GM10847 (cell line): ENCODE results near the gene MT1X.

Experiments used
- POLR2A ChIP-seq: IDR thresholded peaks from 2 replicates; pipeline ENCODE4 v1.6.1; 2011; ENCODE audit not compliant: insufficient read length; ENCODE audit errors: extremely low read depth

MT1X gene

DNA sequence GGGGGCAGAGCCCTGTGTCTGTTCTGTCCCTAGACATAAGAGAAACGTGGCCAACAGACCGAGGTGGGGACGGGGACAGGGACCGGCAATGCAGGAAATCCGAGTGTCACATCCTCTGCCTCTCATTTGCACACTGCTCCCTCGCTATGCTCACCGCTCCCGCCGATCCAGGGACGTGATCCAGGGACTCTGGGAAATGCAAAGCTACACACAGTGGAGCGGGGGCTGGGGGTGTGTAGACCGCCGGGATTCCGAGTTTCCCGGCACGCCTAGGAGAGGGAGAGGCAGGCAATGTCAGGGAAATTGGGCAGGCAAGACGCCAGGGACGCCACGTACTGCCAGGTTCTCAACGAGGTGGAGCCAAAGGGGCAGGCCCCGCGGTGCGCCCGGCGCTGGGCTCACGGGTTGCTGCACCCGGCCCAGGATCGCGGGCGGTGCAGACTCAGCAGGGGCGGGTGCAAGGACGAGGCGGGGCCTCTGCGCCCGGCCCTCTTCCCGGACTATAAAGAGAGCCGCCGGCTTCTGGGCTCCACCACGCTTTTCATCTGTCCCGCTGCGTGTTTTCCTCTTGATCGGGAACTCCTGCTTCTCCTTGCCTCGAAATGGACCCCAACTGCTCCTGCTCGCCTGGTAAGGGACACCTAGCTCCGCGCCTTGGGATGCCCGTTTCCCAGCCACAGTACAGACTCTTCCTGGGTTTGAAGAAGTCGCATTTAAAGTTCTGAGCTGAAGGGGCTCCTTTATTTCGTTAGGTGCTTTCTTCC, at the start of gene MT1X:
Gene MT1X (plus strand): TSS at position 532 of the 764 bp plus-strand sequence. CDS start 71 bp downstream, at position 603.
- peak; percentile 58 for TF ChIP-seq POLR2A

DNA sequence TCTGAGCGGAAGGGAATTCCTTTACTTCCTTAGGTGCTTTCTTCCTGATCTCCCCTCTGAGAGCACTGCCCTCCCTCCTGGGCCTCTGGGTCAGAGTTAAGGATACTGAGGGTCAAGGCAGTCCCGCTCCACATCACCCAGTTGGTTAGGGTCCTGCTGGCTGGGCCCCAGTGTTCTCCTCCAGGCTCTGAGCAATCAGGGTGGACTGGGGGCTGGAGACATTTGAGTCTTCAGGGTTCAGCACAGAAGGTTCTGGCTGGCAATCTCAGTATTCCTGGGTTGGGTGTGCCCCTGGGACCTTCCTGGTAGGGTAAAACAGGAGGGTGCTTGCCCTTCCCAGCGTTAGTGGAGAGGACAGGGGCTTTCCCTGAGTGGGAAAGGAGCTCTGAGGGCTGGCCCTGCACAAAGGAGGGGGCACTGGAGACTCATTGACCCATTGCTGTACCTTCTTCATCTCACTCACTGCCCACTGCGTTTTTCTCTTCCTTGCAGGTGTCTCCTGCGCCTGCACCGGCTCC, 49.4 kb upstream of the MT1X start:
- TF ChIP-seq POLR2A = no peak

DNA sequence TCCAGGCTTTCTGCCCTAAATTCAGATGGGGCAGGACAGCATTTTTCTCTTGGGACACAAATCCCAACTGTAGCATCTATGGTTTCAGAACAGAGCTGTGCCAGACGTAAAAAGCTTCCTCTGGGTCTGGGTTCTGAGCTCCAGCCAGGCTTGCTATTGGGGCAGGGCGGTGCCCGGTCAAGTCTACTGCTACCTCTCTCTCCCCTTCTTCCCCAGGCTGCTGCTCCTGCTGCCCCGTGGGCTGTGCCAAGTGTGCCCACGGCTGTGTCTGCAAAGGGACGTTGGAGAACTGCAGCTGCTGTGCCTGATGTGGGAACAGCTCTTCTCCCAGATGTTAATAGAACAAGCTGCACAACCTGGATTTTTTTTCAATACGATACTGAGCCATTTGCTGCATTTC, 48.7 kb upstream of the MT1X start:
- no peak for TF ChIP-seq POLR2A

DNA sequence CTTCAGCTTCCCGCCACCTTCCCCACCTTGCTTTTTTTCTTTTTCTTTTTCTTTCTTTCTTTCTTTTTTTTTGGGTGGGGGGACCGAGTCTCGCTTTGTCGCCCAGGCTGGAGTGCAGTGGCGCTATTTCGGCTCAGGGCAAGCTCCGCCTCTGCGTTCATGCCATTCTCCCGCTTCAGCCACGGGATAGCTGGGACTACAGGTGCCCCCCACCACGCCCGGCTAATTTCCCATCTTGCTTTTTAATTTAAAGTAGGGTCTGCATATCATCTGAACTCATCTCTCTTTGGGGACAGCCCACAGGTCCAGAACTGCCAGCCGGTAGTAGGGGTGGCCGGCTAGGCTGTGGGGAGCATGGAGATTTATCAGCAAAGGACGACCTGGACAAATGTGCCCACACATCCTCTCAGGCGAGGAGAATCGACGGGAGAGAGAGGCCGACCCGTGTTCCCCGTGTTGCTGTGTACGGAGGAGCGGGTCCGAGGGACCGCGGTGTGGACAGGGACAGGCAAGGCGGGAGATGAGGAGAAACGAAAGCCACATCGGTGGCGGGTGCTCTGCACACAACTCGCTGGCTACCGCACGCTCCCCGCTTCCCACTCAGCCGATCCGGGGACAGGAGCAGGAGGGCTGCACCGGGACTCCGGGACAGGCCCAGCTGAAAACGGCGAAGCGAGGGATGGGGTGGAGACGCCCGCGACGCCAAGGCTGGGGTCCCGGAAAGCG, 47.4 kb upstream of the MT1X start:
- TF ChIP-seq POLR2A = no peak

DNA sequence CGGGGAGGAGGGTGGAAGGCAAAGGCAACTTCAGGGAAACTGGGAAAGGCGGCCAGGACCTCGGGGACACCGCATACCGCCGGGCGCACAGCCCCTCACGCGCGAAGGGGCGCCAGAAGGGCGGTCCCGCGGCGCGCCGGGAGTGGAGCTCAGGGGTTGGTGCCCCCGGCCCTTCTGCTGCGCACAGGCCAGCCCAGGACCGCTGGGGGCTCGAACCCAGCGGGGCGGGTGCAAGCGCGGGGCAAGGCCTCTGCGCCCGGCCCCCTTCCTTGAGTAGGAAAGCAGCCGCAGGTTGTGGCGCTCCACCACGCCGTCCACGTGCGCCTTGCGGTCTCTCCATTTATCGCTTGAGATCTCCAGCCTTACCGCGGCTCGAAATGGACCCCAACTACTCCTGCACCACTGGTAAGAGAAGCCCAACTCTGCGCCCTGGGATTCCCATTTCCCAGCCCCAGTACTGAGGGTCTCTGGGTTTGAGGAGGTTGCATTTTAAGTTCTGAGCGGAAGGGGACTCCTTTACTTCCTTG, 46.8 kb upstream of the MT1X start:
- no peak for TF ChIP-seq POLR2A

DNA sequence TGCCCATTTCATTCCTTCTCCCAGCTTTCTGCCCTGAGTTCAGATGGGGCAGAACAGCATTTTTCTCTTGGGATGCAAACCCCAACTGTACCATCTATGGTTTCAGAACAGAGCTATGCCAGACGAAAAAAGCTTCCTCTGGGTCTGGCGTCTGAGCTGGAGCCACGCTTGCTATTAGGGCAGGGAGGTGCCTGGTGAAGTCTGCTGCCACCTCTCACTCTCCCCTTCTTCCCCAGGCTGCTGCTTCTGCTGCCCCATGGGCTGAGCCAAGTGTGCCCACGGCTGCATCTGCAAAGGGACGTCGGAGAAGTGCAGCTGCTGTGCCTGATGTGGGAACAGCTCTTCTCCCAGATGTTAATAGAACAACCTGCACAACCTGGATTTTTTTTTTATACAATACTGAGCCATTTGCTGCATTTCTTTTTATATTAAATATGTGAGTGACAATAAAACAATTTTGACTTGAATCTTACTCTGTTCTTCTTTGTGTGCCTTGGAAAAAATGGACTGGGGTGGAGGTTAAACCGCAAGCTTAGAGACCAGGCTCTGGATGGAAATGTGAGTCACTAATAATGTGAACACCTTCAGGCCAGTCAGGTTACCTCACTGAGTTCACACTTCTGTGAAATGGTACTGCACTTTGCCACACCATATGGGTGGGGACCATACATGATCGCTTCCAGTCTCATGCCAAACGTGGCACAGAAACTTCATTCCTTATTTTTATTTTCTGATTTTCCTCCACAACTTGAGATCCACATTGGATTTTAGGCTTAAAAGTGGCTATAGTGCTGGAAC, 45.5 kb upstream of the MT1X start:
- no peak for TF ChIP-seq POLR2A

DNA sequence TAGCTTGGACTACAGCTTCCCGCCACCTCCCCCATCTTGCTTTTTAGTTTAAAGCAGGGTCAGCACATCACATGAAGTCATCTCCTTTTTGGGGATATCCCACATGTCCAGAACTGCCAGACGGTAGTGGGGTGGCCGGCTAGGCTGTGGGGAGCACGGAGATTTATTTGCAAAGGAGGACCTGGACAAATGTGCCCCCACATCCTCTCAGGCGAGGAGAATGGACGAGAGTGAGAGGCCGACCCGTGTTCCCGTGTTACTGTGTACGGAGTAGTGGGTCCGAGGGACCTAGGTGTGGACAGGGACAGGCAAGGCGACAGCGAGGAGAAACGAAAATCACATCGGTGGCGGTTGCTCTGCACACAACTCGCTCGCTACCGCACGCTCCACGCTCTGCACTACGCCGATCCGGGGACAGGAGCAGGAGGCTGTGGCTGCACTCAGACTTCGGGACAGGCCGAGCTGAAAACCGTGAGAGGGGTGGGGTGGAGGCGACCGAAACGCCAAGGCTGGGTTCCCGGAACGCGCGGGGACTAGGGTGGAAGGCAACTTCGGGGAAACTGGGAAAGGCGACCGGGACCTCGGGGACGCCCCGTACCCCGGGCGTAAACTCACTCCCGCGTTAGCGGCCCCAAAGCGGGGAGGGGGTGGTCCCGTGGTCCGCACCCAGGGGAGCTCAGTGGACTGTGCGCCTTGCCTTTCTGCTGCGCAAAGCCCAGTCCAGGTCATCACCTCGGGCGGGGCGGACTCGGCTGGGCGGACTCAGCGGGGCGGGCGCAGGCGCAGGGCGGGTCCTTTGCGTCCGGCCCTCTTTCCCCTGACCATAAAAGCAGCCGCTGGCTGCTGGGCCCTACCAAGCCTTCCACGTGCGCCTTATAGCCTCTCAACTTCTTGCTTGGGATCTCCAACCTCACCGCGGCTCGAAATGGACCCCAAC, 44.2 kb upstream of the MT1X start, which contains the start of gene MT1A:
Gene MT1A (plus strand): TSS at position 853 of the 937 bp plus-strand sequence. CDS start 73 bp downstream, at position 926.
- no peak for TF ChIP-seq POLR2A

DNA sequence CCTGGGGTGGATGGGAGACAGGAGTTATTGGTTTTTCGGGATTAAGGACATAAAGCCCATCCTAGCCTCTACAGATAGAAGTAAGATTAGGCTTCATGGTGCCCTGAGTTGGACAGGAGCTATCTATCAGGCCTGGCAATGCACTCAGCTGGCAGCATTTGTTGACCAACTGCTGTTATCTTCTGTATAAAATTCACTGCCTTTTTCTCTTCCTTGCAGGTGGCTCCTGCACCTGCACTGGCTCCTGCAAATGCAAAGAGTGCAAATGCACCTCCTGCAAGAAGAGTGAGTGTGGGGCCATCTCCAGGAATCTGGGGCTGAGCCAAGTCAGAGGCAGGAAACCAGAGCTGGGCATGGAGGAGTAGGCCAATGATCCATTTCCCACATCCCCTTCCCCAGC, 43.2 kb upstream of the MT1X start:
- TF ChIP-seq POLR2A = no peak

DNA sequence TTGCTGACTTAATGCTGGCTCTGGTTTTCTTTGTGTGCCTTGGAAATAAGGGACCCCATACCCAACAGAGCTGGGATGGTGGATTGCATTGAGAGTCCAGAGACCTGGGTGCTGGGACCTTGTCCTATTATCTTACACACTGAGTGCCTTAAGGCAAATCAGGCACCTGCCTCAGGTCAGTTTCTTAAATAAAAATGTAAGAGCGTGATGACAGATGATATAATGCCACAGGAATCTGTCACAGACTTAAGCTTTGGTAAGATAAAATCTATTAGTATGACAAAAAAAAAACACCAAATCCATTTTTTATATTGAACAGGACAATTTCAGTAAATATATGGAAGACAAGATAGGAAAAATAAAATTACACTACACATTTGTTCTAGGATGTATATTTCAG, 42.2 kb upstream of the MT1X start:
- TF ChIP-seq POLR2A = no peak

DNA sequence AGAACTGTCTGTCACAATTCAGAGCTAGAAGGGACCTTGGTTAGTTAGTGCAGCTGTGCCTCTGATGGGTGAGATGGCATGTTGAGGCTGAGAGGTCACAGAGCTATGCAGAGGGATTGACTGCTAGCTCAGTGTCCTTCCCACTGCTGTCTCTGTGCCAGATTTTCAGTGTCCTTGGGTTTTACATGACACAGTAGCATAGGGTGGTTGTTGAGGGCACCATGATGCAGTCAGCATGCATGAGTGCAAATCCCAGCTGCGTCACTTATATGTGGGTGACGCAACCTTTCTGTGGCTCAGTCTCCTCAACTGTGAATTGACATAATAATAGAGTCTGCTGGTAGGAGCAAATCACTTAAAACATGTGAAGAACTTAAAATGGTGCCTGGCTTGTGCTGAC, 41.1 kb upstream of the MT1X start:
- TF ChIP-seq POLR2A = no peak

DNA sequence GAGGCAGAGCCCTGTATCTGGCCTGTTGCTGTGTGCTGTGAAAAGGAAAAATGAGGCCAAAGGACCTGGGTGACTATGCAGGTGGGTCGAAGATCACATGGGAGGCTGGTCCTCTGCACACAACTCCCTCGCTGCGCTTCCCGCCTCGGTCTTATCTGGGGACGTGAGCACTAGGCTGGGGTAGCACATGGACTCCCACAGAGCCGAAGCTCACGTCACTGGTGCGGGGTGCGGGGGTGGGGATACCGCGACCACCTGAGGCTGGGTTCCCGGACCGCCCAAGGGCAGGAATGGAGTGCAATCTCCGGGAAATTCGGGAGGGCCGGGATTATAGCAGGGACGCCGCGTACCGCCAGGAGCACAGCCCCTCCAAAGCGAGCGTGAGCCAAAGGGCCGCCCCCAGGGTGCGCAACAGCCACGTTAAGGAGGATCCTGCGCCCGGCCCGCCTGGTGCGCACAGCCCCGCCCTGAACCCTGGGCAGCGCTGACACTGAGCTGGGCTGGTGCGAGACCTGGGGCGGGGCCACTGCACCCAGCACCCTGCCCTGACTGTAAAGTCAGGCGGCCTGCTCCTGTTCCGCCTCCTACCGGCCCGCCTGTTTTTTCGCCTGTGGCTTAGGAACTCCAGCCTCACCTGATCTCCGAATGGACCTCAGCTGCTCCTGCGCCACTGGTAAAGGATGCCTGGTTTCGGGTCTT, 39.0 kb upstream of the MT1X start:
- TF ChIP-seq POLR2A = no peak

DNA sequence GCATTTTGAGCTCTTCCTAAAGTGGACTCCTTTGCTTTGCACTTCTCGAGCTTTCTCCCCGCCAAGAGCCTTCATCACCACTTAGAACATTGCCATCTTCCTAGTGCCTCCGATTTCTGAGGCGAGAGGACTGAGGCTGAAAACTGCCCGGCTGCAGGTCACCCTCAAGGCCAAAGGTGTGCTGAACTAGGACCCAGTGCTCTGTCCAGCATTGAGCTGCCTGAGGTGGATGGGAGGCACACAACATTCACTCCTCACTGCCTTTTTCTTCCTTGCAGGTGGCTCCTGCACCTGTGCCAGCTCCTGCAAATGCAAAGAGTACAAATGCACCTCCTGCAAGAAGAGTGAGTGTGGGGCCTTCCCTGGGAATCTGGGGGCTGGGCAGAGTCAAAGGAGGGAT, 38.4 kb upstream of the MT1X start:
- no peak for TF ChIP-seq POLR2A

DNA sequence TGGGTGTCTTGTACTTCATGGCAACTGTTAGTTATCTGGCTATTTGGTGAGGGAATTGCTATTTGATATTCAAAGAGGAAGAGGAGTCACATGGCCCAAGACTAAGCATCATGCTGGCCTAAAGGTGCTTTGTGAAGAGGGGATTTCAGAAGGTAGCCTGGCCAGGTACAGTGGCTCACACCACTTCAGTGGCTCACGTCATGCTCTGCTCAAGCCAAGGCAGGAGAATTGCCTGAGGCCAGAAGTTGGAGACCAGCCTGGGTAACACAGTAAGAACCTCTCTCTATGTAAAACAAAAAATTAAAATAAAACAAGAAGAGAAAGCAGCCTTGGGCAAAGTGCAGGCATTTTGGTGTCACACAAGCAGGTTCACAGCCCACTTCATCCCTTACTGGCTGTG, 37.0 kb upstream of the MT1X start:
- no peak for TF ChIP-seq POLR2A

DNA sequence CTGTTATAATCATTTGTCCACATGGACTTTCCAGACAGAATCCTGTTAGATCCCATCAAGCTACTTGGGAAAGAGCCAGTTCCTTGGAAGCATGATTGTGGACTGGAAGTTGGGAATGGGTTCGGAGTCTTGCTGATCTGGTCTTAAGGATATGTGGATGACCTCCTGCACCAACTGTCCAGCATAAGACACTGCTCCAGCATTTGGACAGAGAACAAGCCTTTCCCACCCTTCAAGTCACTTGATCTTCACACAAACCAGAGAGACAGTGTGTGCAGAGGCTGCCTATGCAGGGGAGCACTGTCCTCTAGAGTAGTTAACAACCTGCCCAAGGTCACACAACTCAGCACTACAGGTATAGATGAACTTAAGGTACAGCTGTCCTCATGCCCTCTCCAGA, 36.4 kb upstream of the MT1X start:
- no peak for TF ChIP-seq POLR2A
